Mucosa of stomach (tissue), 1 donor: Measurements from ENCODE around the gene EXOC7.

Experiments used
- H3K27me3 ChIP-seq: one replicate; pipeline ENCODE4 v1.7.0; 2013; ENCODE audit warnings: mild to moderate bottlenecking, low read length; ENCODE audit not compliant: control insufficient read depth, insufficient read depth
- H3K36me3 ChIP-seq: one replicate; pipeline ENCODE4 v1.7.0; 2013; ENCODE audit warnings: low read length; ENCODE audit not compliant: control insufficient read depth, insufficient read depth
- H3K4me1 ChIP-seq: one replicate; pipeline ENCODE4 v1.7.0; 2013; ENCODE audit warnings: mild to moderate bottlenecking, low read length; ENCODE audit not compliant: control insufficient read depth, insufficient read depth
- H3K4me3 ChIP-seq: one replicate; pipeline ENCODE4 v1.7.0; 2013; ENCODE audit warnings: low read length
- H3K9ac ChIP-seq: one replicate; pipeline ENCODE4 v1.7.0; 2013; ENCODE audit warnings: mild to moderate bottlenecking, low read length, moderate library complexity
- H3K9me3 ChIP-seq: one replicate; pipeline ENCODE4 v1.7.0; 2013; ENCODE audit warnings: mild to moderate bottlenecking, low read length, moderate library complexity; ENCODE audit not compliant: control insufficient read depth
- donor health status: Pancreatic carcinoma.

Gene EXOC7

DNA sequence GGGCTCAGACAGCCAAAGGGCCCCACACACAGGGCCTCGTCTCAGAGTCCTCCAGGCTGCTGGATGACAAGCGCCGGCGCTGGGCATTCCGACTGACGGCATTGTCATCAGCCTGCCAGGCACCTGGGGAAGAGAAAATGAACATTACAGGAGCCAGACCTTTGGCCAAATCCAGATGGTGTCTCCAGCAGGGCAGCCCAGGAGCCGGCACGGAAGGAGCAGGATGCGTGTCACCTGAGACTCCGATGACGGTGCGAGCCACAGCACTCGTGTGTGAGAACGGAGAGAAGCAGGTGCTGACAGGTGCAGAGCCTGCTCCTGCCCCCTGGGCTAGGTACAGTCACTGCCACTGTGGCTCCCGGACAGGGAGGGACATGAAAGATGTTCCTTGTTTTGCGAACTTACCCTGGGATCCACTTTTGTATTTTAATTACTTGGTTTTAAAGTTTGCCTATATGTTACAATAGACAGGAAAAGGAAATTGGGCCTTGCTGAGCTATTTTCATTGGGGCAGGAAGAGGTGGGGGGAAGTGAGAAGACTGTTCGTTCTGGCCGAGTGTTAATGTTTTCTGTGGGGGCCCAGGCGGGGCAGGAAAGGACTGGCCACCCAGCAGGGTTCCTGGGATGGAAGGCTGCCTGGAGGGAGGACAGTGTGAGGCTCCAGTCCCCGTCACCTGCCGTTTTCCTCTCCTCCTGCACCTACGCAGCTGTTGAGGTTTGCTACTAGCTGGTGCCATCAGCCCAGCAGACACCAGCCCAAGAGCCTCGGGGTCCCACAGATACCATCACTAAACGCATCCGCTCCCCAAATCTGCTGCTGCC is 41.9 kb upstream of the EXOC7 start:
- H3K4me1 ChIP-seq: peaks cover 12% of the 10 kb centered on the region
- H3K9me3 ChIP-seq: no peaks in the 10 kb centered on the region
- no peaks in the 10 kb centered on the region for H3K36me3 ChIP-seq
- no peak overlapping the region for H3K4me3 ChIP-seq
- no peak overlapping the region for H3K9ac ChIP-seq
- H3K27me3 ChIP-seq: peaks cover 13% of the 10 kb centered on the region

DNA sequence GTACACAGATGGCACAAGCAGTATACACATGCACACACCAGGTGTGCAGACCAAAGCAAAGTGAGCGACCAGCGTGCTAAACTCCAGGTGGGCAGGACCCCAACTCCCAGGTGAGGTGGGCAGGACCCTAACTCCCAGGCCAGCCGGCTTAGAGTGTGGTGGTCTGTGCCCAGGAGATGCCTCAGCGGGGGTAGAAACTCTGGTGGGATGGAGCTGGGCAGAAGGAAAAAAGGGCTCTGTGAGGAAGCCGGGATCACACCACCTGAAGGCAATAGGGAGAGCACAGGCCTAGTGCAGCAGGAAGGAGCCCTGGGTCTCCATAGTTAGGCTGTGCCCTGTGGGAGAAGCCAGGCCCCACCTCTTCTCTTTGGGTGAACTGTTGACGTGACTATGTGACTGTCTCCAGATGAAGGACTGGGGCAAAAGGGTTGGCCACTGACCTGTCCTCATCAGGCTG is 39.0 kb upstream of the EXOC7 start:
- Histone ChIP-seq H3K27me3 (peaks cover 41% of the 10 kb centered on the region), H3K4me1 (peaks cover 14% of the 10 kb centered on the region), H3K9me3 (no peaks in the 10 kb centered on the region), H3K36me3 (no peaks in the 10 kb centered on the region), H3K9ac (no peak overlapping the region), H3K4me3 (no peak overlapping the region)

DNA sequence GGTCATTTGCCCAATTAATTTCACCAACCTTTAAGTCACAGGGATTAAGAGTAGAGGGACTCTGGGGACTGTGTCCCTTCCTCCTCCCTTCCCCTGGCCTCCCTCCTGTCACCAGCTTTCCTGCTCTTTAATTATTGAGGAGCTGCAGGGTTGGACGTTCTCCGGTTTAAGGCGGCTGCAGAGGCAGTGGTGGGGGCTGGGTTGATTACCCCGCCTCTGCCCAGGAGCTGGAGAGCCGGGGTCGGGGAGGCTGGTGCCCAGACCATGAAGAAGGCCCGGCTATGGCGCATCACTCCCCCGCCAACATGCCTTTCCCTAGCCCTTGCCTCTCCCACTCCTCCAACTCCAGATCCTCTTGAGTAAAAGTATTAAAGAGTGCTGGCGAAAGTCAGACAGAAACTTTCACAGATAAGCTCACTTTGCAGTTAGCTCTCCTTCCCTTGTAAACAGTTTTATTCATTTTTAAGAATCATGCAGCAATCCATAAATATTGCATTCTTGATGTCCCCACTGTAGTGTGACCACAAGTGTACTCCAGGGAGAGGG is 38.5 kb upstream of the EXOC7 start:
- Histone ChIP-seq H3K36me3 (no peaks in the 10 kb centered on the region), H3K4me3 (no peak overlapping the region), H3K9ac (no peak overlapping the region), H3K4me1 (peaks cover 14% of the 10 kb centered on the region), H3K27me3 (peaks cover 45% of the 10 kb centered on the region), H3K9me3 (no peaks in the 10 kb centered on the region)

DNA sequence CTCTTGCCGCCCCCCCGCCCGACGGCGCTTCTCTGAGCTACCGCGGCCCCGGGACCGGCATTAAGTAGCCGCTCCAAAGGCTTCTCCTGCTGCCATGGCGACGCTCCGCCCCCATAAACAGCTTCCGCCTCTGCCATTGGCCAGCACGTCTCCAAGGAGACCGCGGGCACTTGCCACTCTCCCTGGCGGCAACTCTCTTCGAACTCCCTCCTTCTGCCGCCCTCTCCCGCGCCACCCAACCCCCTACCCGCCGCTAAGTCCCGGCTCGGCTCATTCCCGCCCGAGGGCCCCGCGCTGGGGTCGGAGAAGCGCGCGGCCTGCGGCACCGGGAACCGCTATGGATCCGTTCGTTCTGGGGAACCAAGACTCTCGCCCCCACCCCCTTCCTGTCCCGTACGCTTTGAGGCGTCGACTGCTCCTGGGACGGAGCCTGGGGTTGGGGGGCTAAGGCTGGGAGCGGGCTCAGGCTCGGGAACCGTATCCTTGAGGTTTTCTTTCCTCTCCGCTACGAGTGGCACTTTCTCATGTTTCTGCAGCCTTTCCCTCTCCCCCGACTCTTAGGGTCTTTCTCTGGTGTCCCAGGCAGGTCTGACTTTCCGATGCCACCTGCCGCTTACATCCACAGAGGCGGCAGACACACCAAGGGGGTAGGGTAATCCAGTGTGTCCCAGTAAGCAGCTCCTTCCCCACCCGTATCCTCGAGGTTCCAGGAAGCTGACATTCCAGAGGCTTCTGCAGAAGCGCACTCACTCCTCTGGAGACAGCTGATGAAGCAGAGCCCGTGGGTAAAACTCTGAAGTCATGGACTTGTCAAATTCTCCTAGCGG is 37.8 kb upstream of the EXOC7 start, which contains the start of gene FOXJ1:
FOXJ1 (minus strand) TSS at position 34 of the 827 bp plus-strand sequence. CDS start 850 bp downstream, outside the sequence.
- Histone ChIP-seq H3K4me1 (peaks cover 14% of the 10 kb centered on the region), H3K4me3 (peak within 1 kb of the TSS; percentile 1), H3K9ac (peak within 1 kb of the TSS; percentile 3), H3K27me3 (peaks cover 51% of the 10 kb centered on the region), H3K9me3 (no peaks in the 10 kb centered on the region), H3K36me3 (no peaks in the 10 kb centered on the region)

DNA sequence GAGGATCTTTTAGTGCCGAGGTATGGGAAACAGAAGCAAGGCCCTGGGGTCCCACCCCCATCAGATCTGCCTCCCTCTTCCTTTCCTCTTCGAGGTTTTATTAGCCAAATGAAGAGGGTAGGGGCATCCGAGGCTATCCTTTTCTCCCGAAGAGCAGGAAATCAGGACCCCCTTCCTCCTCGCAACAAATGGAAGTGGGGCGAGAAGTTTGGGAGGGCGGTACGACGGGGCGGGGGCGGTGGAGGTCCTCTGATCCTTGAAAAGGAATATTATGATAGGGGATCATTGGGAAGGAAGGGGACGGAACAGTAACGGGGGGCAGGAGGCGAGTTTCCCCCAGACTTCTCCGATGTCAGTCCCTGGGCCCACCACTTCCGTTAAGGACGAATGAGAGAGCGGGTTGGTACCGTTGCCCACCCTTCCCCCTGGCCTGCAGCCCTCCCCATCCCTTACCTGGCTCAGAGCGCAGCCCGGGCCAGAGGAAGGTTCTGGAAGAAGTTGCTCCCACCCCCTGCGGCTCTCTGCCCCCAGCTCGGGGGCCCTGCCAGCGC is 37.1 kb upstream of the EXOC7 start:
- peaks cover 14% of the 10 kb centered on the region for H3K4me1 ChIP-seq
- no peaks in the 10 kb centered on the region for H3K9me3 ChIP-seq
- no peaks in the 10 kb centered on the region for H3K36me3 ChIP-seq
- peaks cover 51% of the 10 kb centered on the region for H3K27me3 ChIP-seq
- H3K4me3 ChIP-seq: peak overlapping the region; percentile 1
- H3K9ac ChIP-seq: no peak overlapping the region

DNA sequence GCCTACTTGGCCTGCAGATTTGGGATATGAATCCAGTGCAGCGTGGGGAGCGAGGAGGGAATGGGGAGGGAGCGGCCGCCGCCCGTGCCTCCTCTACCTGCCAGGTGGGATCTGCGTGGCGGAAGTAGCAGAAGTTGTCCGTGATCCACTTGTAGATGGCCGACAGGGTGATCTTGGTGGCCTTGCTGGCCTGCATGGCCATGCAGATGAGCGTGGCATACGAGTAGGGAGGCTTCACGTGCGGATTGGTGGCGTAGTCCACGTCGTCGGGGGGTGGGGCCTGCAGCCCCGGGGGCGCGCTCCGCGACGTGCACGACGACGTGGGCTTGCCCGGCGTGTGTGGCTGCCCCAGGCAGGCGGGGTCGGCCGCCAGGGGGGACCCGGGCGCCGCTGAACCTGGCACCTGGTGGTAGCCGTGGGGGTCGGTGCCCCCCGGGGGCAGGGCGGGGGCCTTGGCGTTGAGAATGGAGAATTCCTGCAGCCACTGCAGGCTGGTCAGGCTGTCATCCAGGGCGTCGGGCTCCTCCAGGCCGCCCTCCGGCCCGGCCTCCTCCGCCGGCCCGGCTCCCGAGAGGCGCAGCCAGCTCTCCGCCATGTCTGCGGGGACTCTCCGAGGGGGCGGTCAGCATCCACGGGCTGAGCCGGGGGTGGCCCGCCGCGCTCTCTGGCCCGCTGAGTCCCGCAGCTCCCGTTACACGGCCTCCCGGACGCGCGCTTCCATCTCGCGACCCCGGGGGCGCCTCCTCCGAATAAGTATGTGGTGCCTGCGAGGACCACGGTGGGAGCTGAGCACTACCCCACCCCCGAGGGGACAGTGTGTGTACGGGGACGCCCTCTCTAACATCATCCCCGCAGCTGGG is 36.4 kb upstream of the EXOC7 start:
- Histone ChIP-seq H3K4me1 (peaks cover 14% of the 10 kb centered on the region), H3K9me3 (no peaks in the 10 kb centered on the region), H3K4me3 (no peak overlapping the region), H3K27me3 (peaks cover 53% of the 10 kb centered on the region), H3K36me3 (no peaks in the 10 kb centered on the region), H3K9ac (peak overlapping the region; percentile 18)

DNA sequence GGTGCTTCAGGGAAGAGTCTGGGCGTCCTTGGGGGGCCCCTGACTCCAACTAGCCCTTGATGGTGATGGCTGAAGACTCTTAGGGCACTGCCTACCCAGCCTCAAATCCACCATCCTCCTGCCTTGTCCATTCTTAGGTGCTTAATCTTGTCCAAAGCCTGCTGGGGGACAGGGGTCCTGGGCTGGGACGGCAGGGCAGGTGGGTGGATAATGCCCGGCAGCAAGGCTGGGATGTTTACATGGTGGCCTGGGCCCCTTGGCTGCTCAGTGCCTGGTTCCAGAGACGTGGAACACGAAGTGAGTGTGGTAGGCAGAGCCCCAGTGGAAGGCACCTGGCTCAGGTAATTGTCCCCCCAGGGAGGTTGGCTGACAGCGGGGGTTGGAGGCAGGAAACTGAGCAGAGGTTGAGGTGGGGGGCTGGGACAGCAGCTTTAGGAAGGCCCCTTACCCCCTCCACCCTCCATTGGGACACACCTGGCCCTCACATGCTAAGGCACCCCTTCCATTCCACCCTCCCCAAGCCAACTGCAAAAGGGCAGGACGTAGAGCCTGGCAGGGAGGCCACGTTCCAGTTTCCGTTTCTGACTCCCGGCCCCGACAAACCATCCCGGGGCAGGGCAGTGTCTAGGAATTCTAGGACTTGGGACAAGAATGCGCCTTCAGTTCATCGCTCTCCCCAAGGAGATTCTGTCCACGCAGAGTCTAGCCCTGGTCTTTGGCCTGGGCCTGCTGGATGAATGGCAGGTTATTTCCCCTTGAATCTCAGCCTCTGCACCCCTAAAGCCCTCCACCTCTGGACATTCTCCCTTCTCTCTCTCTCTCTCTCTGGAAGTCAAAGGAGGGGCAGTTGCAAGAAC is 35.5 kb upstream of the EXOC7 start:
- peaks cover 14% of the 10 kb centered on the region for H3K4me1 ChIP-seq

DNA sequence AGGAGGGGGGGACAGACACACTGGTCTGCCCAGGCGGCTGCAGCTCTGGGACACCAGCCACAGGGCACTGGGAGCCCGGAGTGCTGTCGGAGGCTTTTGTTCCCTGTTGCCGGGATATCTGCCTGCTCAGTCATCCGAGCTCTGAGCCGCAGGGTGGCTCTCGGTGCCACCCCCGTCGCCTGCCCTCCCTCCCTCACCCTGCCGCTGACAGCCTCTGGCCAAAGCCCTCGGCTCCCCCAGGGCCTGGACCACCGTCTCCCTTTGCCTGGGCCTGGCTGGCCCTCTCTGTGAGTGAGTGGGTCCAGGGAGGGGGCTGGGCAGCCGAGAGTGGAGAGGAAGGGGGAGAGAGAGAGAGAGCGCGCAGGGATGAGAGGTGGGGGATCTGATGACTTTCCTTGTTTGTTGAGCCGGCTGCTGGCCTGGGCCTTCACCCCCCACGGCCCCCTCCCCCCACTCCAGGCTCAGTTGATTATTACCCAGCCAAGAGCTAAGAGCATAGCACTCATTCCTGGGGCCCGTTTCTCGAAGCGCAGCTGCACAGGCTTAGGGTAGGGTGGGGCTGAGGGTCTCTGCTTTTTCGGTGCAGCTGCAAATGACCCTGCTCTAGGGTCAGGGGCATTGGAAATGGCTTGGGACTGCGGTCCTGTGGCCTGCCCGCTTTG is 34.8 kb upstream of the EXOC7 start:
- Histone ChIP-seq H3K9ac (no peak overlapping the region), H3K36me3 (no peaks in the 10 kb centered on the region), H3K9me3 (no peaks in the 10 kb centered on the region), H3K4me1 (peaks cover 14% of the 10 kb centered on the region), H3K27me3 (peaks cover 55% of the 10 kb centered on the region), H3K4me3 (no peak overlapping the region)

More for the DNA sequence above, 35.5 kb upstream of the EXOC7 start:
- no peaks in the 10 kb centered on the region for H3K36me3 ChIP-seq
- no peak overlapping the region for H3K4me3 ChIP-seq
- H3K9ac ChIP-seq: peak overlapping the region; percentile 18
- H3K27me3 ChIP-seq: peaks cover 55% of the 10 kb centered on the region
- H3K9me3 ChIP-seq: no peaks in the 10 kb centered on the region

DNA sequence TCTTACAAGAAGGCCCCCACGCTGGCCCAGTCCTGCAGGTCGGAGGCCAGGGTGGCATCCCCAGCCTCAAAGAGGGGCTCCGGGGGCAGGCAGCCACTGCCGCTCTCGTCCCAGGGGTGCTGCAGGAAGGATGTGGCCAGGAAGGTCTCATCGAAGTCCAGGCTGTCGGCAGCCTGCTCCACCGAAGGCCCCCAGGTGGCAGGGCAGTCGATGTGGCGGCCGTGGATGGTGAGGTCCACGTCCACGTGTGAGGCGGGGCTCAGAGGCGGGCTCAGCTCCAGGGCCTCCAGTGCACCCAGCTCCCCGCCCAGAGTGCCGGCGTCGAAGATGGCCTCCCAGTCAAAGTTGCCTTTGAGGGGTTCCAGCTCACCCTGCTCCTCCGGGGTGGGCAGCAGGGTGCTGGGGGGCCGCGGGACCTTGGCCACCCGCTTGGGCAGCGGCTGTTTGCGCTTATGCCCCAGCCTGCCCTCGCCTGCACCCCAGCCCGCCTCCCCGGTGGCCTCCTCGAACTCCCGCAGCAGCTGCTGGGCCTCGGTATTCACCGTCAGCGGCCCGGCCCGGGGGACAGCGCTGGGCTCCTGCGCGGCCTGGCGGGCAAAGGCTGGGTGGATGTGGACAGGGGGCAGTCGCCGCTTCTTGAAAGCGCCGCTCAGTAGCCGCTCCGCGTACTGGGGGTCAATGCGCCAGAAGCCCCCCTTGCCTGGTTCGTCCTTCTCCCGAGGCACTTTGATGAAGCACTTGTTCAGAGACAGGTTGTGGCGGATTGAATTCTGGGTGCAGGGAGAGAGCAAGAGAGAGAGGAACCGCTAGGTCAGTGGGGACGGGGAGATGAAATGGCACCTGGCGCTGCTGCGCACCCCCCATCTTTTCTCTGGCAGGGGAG is 34.0 kb upstream of the EXOC7 start:
- no peak overlapping the region for H3K9ac ChIP-seq
- peaks cover 20% of the 10 kb centered on the region for H3K4me1 ChIP-seq

DNA sequence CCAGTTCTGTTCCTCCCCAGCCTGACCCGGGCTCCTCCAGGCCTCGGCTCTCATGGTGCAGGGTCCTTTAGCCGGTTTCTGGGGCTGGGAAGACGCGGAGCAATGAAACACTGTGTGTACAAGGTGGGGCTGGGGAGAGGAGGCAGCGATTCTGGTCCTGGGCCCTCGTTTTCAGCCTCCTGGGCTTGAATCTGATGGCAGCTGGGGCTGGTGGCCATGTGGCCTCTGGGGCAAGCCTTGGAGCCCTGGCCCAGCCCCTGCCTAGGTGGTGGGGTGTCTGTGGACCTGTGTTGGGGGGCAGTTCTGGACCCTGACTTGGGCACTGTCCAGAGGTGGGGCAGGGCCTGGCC is 33.4 kb upstream of the EXOC7 start:
- peaks cover 21% of the 10 kb centered on the region for H3K4me1 ChIP-seq
- no peaks in the 10 kb centered on the region for H3K9me3 ChIP-seq
- no peak overlapping the region for H3K9ac ChIP-seq
- no peaks in the 10 kb centered on the region for H3K36me3 ChIP-seq
- peaks cover 55% of the 10 kb centered on the region for H3K27me3 ChIP-seq
- no peak overlapping the region for H3K4me3 ChIP-seq

More for the DNA sequence above, 34.0 kb upstream of the EXOC7 start:
- Histone ChIP-seq H3K27me3 (peaks cover 55% of the 10 kb centered on the region), H3K9me3 (no peaks in the 10 kb centered on the region), H3K36me3 (no peaks in the 10 kb centered on the region), H3K4me3 (no peak overlapping the region)
